ENCODE data around the gene POU3F2. TPM values are rescaled to one million over a fixed set of nuclear protein-coding genes. Genes with fewer than 3 reads are reported as not detected.

The POU3F2 gene
- total and polyA plus RNA-seq, 9 of the 15 experiments (the other 6 are each of a cell fraction or from before 2014, with no cell fraction given) = 0.08 to 0.46 (median 0.36) TPM

GRCh38 chr6:98840385-98840784 lies 6.0 kb downstream of the POU3F2 start:
- no peak for TF ChIP-seq ATF7 (IDR thresholded peaks at IDR 0.05)
- no peak for TF ChIP-seq TAF7 (tag; IDR thresholded peaks at IDR 0.05)
- TF ChIP-seq SAFB (IDR thresholded peaks at IDR 0.05; ENCODE audit: borderline replicate concordance, low read depth, low read length) = no peak
- Histone ChIP-seq H4K20me1 (replicated peaks; ENCODE audit: control insufficient read depth, insufficient read depth, low read length) (no peaks in the 10 kb centered on the region), H2AFZ (ENCODE audit: low read depth, low read length) (no peak overlapping the region), H3K9ac (ENCODE audit: insufficient read depth in 1 of 2, low read depth in 2 of 2, low read length in 2 of 2) (no peak overlapping the region), H3K4me1 (replicated peaks in 1 of 2; ENCODE audit: control insufficient read depth in 2 of 2, insufficient read depth in 2 of 2, low read length in 2 of 2) (peaks cover 0 to 16% of the 10 kb centered on the region in 2 experiments; a peak in 4 of 5 replicates), H3K4me2 (ENCODE audit: insufficient read depth, low read length) (no peak overlapping the region), H3K9me1 (ENCODE audit: control insufficient read depth, insufficient read depth, low read length) (no peaks in the 10 kb centered on the region), H3K9me3 (replicated peaks; ENCODE audit: control insufficient read depth, insufficient read depth, low read depth, low read length) (no peaks in the 10 kb centered on the region), H3K27ac (ENCODE audit: extremely low read depth, low read depth, low read length) (no peak overlapping the region), H3K36me3 (ENCODE audit: control insufficient read depth, insufficient read depth, low read length) (no peaks in the 10 kb centered on the region), H3K79me2 (ENCODE audit: control insufficient read depth, insufficient read depth, low read length) (no peaks in the 10 kb centered on the region; the same call in 2 of the 3 replicates), H3K27me3 (ENCODE audit: control insufficient read depth in 2 of 2, insufficient read depth in 2 of 2, low read length in 2 of 2) (peaks cover 0 to 23% of the 10 kb centered on the region in 2 experiments; a peak in 2 of 5 replicates), H3K4me3 (no peak overlapping the region)
- no peak for FAIRE-seq
- in situ Hi-C loops (cut with MboI) = no loop called here
- DNase-seq (ENCODE audit: extremely low read depth in 1 of 4, low spot score in 3 of 4) = no peak
- ChIA-PET CTCF (ENCODE audit: low intra/inter-chr PET ratio) (no interaction called here), POLR2A (no interaction called here)
- BruUV-seq (replicated peaks) = no TSS peak
- ATAC-seq = no peak
- 40% methylated on average over 6 of the region's 6 CpGs for WGBS (ENCODE audit: insufficient coverage, low coverage, missing lambda C conversion rate)
- intact Hi-C loops (cut with micrococcal nuclease) = no loop called here

GRCh38 chr6:98840996-98841513 lies 6.7 kb downstream of the POU3F2 start:
- in situ Hi-C loops (cut with MboI) (no loop called here), intact Hi-C loops (cut with micrococcal nuclease) (no loop called here)
- no peak overlapping the region for H3K4me2 ChIP-seq (ENCODE audit: insufficient read depth, low read length)
- no peaks in the 10 kb centered on the region for H3K36me3 ChIP-seq (ENCODE audit: control insufficient read depth, insufficient read depth, low read length)
- no peaks in the 10 kb centered on the region for H3K9me1 ChIP-seq (ENCODE audit: control insufficient read depth, insufficient read depth, low read length)
- H3K27me3 ChIP-seq (ENCODE audit: control insufficient read depth in 2 of 2, insufficient read depth in 2 of 2, low read length in 2 of 2) = peaks cover 0 to 16% of the 10 kb centered on the region in 2 experiments; a peak in 2 of 5 replicates
- no peak overlapping the region for H3K9ac ChIP-seq (ENCODE audit: insufficient read depth in 1 of 2, low read depth in 2 of 2, low read length in 2 of 2)
- no peak overlapping the region for H3K27ac ChIP-seq (ENCODE audit: extremely low read depth, low read depth, low read length)
- H2AFZ ChIP-seq (ENCODE audit: low read depth, low read length) = no peak overlapping the region
- POLR2A ChIA-PET = no interaction called here
- no peak overlapping the region for H3K4me3 ChIP-seq
- BruUV-seq (replicated peaks) = no TSS peak
- H4K20me1 ChIP-seq (replicated peaks; ENCODE audit: control insufficient read depth, insufficient read depth, low read length) = no peaks in the 10 kb centered on the region
- CTCF ChIA-PET (ENCODE audit: low intra/inter-chr PET ratio) = no interaction called here
- no peak for FAIRE-seq
- H3K79me2 ChIP-seq (ENCODE audit: control insufficient read depth, insufficient read depth, low read length) = no peaks in the 10 kb centered on the region; the same call in 2 of the 3 replicates
- no peaks in the 10 kb centered on the region; the same call in 1 of the 2 replicates for H3K9me3 ChIP-seq (replicated peaks; ENCODE audit: control insufficient read depth, insufficient read depth, low read depth, low read length)
- H3K4me1 ChIP-seq (replicated peaks in 1 of 2; ENCODE audit: control insufficient read depth in 2 of 2, insufficient read depth in 2 of 2, low read length in 2 of 2) = peaks cover 0 to 9% of the 10 kb centered on the region in 2 experiments; a peak in 3 of 5 replicates
- no peak for DNase-seq (ENCODE audit: extremely low read depth in 1 of 4, low spot score in 3 of 4)
- ATAC-seq = no peak
- TF ChIP-seq SMAD2 (IDR thresholded peaks at IDR 0.05; ENCODE audit: low read depth, low read length) = no peak
- TF ChIP-seq, protein P1, sequence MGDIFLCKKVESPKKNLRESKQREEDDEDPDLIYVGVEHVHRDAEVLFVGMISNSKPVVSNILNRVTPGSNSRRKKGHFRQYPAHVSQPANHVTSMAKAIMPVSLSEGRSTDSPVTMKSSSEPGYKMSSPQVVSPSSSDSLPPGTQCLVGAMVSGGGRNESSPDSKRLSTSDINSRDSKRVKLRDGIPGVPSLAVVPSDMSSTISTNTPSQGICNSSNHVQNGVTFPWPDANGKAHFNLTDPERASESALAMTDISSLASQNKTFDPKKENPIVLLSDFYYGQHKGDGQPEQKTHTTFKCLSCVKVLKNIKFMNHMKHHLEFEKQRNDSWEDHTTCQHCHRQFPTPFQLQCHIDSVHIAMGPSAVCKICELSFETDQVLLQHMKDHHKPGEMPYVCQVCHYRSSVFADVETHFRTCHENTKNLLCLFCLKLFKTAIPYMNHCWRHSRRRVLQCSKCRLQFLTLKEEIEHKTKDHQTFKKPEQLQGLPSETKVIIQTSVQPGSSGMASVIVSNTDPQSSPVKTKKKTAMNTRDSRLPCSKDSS (IDR thresholded peaks at IDR 0.05; ENCODE audit: low read depth, partially characterized antibody) = no peak
- no peak for TF ChIP-seq CHCHD3 (CRISPR knock-in tag; IDR thresholded peaks at IDR 0.05)
- TF ChIP-seq, protein P2, sequence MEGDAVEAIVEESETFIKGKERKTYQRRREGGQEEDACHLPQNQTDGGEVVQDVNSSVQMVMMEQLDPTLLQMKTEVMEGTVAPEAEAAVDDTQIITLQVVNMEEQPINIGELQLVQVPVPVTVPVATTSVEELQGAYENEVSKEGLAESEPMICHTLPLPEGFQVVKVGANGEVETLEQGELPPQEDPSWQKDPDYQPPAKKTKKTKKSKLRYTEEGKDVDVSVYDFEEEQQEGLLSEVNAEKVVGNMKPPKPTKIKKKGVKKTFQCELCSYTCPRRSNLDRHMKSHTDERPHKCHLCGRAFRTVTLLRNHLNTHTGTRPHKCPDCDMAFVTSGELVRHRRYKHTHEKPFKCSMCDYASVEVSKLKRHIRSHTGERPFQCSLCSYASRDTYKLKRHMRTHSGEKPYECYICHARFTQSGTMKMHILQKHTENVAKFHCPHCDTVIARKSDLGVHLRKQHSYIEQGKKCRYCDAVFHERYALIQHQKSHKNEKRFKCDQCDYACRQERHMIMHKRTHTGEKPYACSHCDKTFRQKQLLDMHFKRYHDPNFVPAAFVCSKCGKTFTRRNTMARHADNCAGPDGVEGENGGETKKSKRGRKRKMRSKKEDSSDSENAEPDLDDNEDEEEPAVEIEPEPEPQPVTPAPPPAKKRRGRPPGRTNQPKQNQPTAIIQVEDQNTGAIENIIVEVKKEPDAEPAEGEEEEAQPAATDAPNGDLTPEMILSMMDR (IDR thresholded peaks at IDR 0.05 in 2 of 3, conservative IDR thresholded peaks at IDR 0.05 in 1 of 3; ENCODE audit: insufficient read depth in 2 of 3, low read depth in 1 of 3, low read length in 3 of 3) = no peak
- TF ChIP-seq NEUROD1 (IDR thresholded peaks at IDR 0.05; ENCODE audit: borderline replicate concordance, low read depth, low read length, partially characterized antibody) = no peak
- no peak for TF ChIP-seq SMARCA4 (IDR thresholded peaks at IDR 0.05)
- TF ChIP-seq, protein P3, sequence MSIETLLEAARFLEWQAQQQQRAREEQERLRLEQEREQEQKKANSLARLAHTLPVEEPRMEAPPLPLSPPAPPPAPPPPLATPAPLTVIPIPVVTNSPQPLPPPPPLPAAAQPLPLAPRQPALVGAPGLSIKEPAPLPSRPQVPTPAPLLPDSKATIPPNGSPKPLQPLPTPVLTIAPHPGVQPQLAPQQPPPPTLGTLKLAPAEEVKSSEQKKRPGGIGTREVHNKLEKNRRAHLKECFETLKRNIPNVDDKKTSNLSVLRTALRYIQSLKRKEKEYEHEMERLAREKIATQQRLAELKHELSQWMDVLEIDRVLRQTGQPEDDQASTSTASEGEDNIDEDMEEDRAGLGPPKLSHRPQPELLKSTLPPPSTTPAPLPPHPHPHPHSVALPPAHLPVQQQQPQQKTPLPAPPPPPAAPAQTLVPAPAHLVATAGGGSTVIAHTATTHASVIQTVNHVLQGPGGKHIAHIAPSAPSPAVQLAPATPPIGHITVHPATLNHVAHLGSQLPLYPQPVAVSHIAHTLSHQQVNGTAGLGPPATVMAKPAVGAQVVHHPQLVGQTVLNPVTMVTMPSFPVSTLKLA (conservative IDR thresholded peaks at IDR 0.05) = no peak
- TF ChIP-seq RUNX1 (IDR thresholded peaks at IDR 0.05; ENCODE audit: low read depth) = no peak
- TF ChIP-seq SPI1 (IDR thresholded peaks at IDR 0.05; ENCODE audit: borderline replicate concordance, low read depth, low read length) = no peak
